Uterus (tissue), 2 donors: ENCODE results near the gene SH3RF3.

Experiments used
- CTCF ChIP-seq, 4 experiments: fragments of 200-600 bp in 2 of 4; fragments of 450-650 bp in 2 of 4; sonication (generic) in 2 of 4; IDR thresholded peaks; one replicate each; pipeline ENCODE4 v1.5.1; 2016 to 2019; ENCODE audit warnings: antibody characterized with exemption in 4 of 4, mild to moderate bottlenecking in 2 of 4, moderate library complexity in 1 of 4
- POLR2A ChIP-seq, 2 donors: fragments of 450-650 bp; IDR thresholded peaks; one replicate each; pipeline ENCODE4 v1.6.1; 2016; ENCODE audit warnings: antibody characterized with exemption in 2 of 2, mild to moderate bottlenecking in 1 of 2, moderate library complexity in 1 of 2

- TF ChIP-seq CTCF (IDR thresholded peaks at IDR 0.05): no peak
- no peak for TF ChIP-seq POLR2A (IDR thresholded peaks at IDR 0.05)
These were observed 45.8 kb downstream of the SH3RF3 start for GRCh38 chr2:109174626-109175349.
